Right lobe of liver (tissue), 6 donors: ENCODE measurements around the gene LYPD6. TPM values are rescaled to one million over a fixed set of nuclear protein-coding genes. Genes with fewer than 3 reads are reported as not detected.

Experiments used
- ATAC-seq, 4 donors: fragments of 200-7000 bp; cut with Tn5 transposase; one replicate each; pipeline ENCODE4 v1.9.1; 2020; ENCODE audit warnings: mild to moderate bottlenecking in 4 of 4, moderate library complexity in 4 of 4
- DNase-seq, 3 donors: peaks; one replicate each; pipeline ENCODE4 v3.0.0-alpha.2; 2020
- H3K27ac ChIP-seq, 3 donors: fragments of 200-600 bp; one replicate each; pipeline ENCODE4 v1.8.0; 2022
- H3K27me3 ChIP-seq, 2 donors: fragments of 200-600 bp; one replicate each; pipeline ENCODE4 v1.8.0; 2022
- H3K36me3 ChIP-seq, 4 donors: fragments of 200-600 bp; sonication (generic) in 1 of 4; one replicate each; pipeline versions ENCODE4 v1.5.1 to v1.8.0; 2017 to 2022; ENCODE audit warnings: control low read depth in 1 of 4
- H3K4me1 ChIP-seq, 4 donors: fragments of 200-600 bp; sonication (generic) in 1 of 4; one replicate each; pipeline versions ENCODE4 v1.5.1 to v1.8.0; 2017 to 2022; ENCODE audit warnings: control low read depth in 1 of 4
- H3K4me3 ChIP-seq, 3 donors: fragments of 200-600 bp; one replicate each; pipeline ENCODE4 v1.8.0; 2022
- H3K9me3 ChIP-seq, 4 donors: fragments of 200-600 bp; sonication (generic) in 1 of 4; one replicate each; pipeline versions ENCODE4 v1.5.1 to v1.8.0; 2017 to 2022; ENCODE audit warnings: control low read depth in 1 of 4
- CTCF ChIP-seq, 4 donors: fragments of 200-600 bp in 3 of 4; fragments of 450-650 bp in 1 of 4; IDR thresholded peaks; one replicate each; pipeline versions ENCODE4 v1.5.1 to v1.8.0; 2016 to 2022; ENCODE audit warnings: antibody characterized with exemption in 4 of 4, mild to moderate bottlenecking in 2 of 4
- POLR2A ChIP-seq: fragments of 450-650 bp; IDR thresholded peaks from one replicate; pipeline ENCODE4 v1.6.1; 2017; ENCODE audit warnings: antibody characterized with exemption, mild to moderate bottlenecking
- WGBS: methylation state at CpG from one replicate; pipeline ENCODE4 v1.1.6; 2018; ENCODE audit warnings: low coverage, low lambda C conversion rate; ENCODE audit not compliant: insufficient coverage; ENCODE audit errors: missing lambda C conversion rate; 5-methylcytosine and 5-hydroxymethylcytosine counted together
- intact Hi-C, 2 donors: fragments of 100-400 bp; cut with DNase I; formaldehyde crosslinking; loops; one replicate each; pipeline versions ENCODE4 v1.11.2 to v1.14.1; 2022
- total RNA-seq, 6 experiments: library from RNA; depleted of rRNA in 2 of 6; stranded (reverse); fragments of >200 nt in 2 of 6; fragmentation: NEBNext Ultra II Directional in 3 of 6; extraction: Animal tissue kit (Norgen Biotek cat#: 25700) in 3 of 6; gene quantifications; one replicate each; pipeline versions ENCODE4 v1.1.0 to v1.2.4, GENCODE V29; 2016 to 2023
- donor health status: DM: no; HTN: yes; CAD: no.
- donor health status: DM: no; HTN: no; CAD: no.
- donor health status: DM: no; HTN: no; CAD: no.
- donor health status: DM: no; HTN: yes; CAD: no.
- donor health status: DM: no; HTN: yes; CAD: no.

Gene LYPD6
- total RNA-seq, 6 experiments from 2014 or later: 0.04 to 0.26 (median 0.12) TPM; not detected in 2

GRCh38 chr2:149443150-149443549 lies 112.8 kb downstream of the LYPD6 start:
- Histone ChIP-seq H3K4me3 (no peak overlapping the region), H3K27ac (no peak overlapping the region), H3K27me3 (no peaks in the 10 kb centered on the region), H3K9me3 (no peaks in the 10 kb centered on the region), H3K36me3 (no peaks in the 10 kb centered on the region), H3K4me1 (peaks cover 0 to 4% (median 0%) of the 10 kb centered on the region in 4 donors)
- 61% methylated on average over 2 of the region's 2 CpGs for WGBS
- TF ChIP-seq CTCF (IDR thresholded peaks at IDR 0.05) (no peak), POLR2A (no peak)
- ATAC-seq (no peak), DNase-seq (no peak)
- intact Hi-C loops: no loop called here

DNA sequence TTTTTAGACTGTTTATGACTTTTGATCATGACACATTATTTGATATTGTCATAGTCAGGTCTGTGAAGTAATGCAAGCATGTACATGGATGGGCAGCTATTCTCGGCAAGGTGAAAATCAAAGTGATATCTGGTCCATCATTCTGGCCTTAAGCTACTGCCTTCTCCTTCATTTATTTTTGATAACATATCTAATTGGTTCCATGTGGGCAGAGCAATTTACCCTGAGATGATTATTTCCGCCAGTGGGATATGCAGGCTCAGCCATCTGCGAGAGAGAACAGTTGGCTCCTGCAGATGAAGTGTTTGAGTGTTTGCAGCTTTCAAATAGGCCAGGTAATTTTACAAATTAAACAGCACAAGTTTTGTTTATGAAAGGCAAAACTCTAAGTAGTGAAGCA lies 116.4 kb downstream of the LYPD6 start:
- H3K27ac ChIP-seq: no peak overlapping the region
- intact Hi-C loops: no loop called here
- TF ChIP-seq POLR2A (no peak), CTCF (IDR thresholded peaks at IDR 0.05) (no peak)
- DNase-seq (no peak), ATAC-seq (no peak)
- no peaks in the 10 kb centered on the region for H3K9me3 ChIP-seq
- no peak overlapping the region for H3K4me3 ChIP-seq
- no peaks in the 10 kb centered on the region for H3K27me3 ChIP-seq
- no peaks in the 10 kb centered on the region for H3K4me1 ChIP-seq
- H3K36me3 ChIP-seq: no peaks in the 10 kb centered on the region
- 98% methylated on average over 3 of the region's 3 CpGs for WGBS

DNA sequence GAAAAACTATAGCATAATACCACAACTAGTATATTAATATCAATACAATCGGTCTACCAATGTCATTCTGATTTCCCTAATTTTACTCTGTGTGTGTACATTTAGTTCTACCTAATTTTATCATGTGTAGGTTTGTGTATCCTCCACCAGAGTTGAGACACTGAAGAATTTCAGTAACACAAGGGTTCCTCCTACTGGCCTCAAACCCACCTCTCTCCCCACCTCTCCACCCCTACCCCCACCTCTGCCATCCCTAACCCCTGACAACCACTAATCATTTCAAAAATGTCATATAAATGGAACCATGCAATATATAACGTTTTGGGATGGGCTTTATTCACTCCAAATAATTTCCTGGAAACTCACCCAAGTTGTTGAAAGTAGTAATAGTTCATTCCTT lies 117.9 kb downstream of the LYPD6 start:
- Histone ChIP-seq H3K36me3 (no peaks in the 10 kb centered on the region), H3K27me3 (no peaks in the 10 kb centered on the region), H3K27ac (no peak overlapping the region), H3K4me1 (no peaks in the 10 kb centered on the region), H3K9me3 (no peaks in the 10 kb centered on the region), H3K4me3 (no peak overlapping the region)
- TF ChIP-seq CTCF (IDR thresholded peaks at IDR 0.05) (no peak), POLR2A (no peak)
- no peak for ATAC-seq
- no peak for DNase-seq
- intact Hi-C loops: no loop called here
- 51% methylated on average over 2 of the region's 2 CpGs for WGBS

DNA sequence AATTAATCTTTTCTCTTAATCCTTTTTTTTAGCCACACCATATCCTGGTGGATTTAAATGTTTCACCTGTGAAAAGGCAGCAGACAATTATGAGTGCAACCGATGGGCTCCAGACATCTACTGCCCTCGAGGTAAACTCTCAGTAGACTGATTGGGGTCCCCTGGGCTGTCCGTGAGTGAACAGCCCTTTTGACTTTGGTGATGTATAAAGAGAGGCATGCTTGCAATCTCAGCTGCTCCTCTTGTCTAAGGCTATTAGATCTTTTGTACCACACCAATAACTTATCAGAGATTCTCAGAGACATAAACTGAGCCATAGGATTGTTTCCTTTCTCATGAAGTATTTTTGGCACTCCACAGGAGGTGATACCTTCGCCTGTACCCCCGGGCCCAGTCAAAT lies 118.6 kb downstream of the LYPD6 start:
- ATAC-seq: no peak
- H3K4me3 ChIP-seq: no peak overlapping the region

More for the DNA sequence above, 118.6 kb downstream of the LYPD6 start:
- no peak for DNase-seq
- no peaks in the 10 kb centered on the region for H3K27me3 ChIP-seq
- WGBS: 78% methylated on average over 5 of the region's 5 CpGs
- TF ChIP-seq POLR2A (no peak), CTCF (IDR thresholded peaks at IDR 0.05) (no peak)
- H3K27ac ChIP-seq: no peak overlapping the region
- no peaks in the 10 kb centered on the region for H3K9me3 ChIP-seq
- intact Hi-C loops: no loop called here
- H3K4me1 ChIP-seq: no peaks in the 10 kb centered on the region
- H3K36me3 ChIP-seq: no peaks in the 10 kb centered on the region
